ENCODE results near the gene RETSAT.

DNA sequence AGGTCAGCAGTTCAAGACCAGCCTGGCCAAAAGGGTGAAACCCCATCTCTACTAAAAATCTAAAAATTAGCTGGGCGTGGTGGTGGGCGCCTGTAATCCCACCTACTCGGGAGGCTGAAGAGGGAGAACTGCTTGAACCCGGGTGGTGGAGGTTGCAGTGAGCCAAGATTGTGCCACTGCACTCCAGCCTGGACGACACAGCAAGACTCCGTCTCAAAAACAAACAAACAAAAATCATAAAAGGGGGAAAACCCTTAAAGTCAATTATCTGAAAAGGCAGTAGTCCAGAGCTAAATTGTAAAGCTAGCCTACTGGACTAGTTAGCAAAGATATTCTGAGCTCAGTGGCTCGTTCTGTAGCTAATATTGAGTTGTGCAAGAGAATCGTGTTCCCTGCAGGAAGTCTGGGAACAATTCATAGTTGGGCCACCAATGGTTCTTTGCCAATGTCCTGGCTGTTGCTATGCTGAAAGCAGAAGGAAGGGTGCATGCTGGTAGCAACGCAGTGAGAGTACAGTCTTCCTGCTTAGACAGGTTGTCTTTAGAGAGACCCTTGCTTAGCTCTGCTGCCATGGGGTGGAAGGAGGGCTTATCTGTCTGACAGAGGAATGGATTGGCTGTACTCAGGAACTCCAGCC, 30.9 kb downstream of the RETSAT start:
- no peak for TF ChIP-seq CTCF (IDR thresholded peaks at IDR 0.05; ENCODE audit: low read depth, low read length, poor library complexity, severe bottlenecking)
- TF ChIP-seq EZH2phosphoT487 (IDR thresholded peaks at IDR 0.05; ENCODE audit: borderline replicate concordance, low read length): no peak
